PC-3 (cell line): ENCODE measurements around the gene TMEM163. TPM values are rescaled to one million over a fixed set of nuclear protein-coding genes. Genes with fewer than 3 reads are reported as not detected.

ENCODE experiments used
- ATAC-seq: fragments of 200-7000 bp; cut with Tn5 transposase; 2 replicates; pipeline ENCODE4 v1.9.1; 2020; ENCODE audit warnings: mild to moderate bottlenecking, moderate library complexity
- BruUV-seq: library from RNA; stranded (reverse); fragments of 400-500 nt; replicated peaks from 2 replicates; lab custom pipeline; 2021; lab: Mats Ljungman, UMichigan
- CTCF ChIA-PET: fragments of 300-600 bp; sonication (Branson Sonifier 250); formaldehyde crosslinking; loops from one replicate; lab custom pipeline; 2022; ENCODE audit warnings: antibody characterized with exemption; lab: Charles Lee
- POLR2A ChIA-PET: fragments of 300-600 bp; sonication (Branson Sonifier 250); formaldehyde crosslinking; loops from one replicate; lab custom pipeline; 2022; ENCODE audit warnings: antibody characterized with exemption; ENCODE audit not compliant: unreplicated experiment; lab: Charles Lee
- DNase-seq: peaks from one replicate; pipeline ENCODE4 v3.0.0-alpha.2; 2015
- H2AFZ ChIP-seq: fragments of 300-600 bp; sonication (generic); 2 replicates; pipeline ENCODE4 v1.6.0; 2016; ENCODE audit warnings: antibody characterized with exemption, low read length
- H3F3A ChIP-seq: fragments of 300-600 bp; sonication (generic); one replicate; pipeline ENCODE4 v1.6.0; 2017; ENCODE audit warnings: antibody characterized with exemption, low read length, control low read depth, mild to moderate bottlenecking; ENCODE audit not compliant: unreplicated experiment
- H3K27ac ChIP-seq: fragments of 300-600 bp; sonication (generic); 2 replicates; pipeline ENCODE4 v1.5.1; 2016; ENCODE audit warnings: mild to moderate bottlenecking, low read length
- H3K27me3 ChIP-seq: fragments of 300-600 bp; sonication (generic); 2 replicates; pipeline ENCODE4 v1.6.1; 2016; ENCODE audit warnings: low read length, mixed read lengths
- H3K36me3 ChIP-seq: fragments of 300-600 bp; sonication (generic); 2 replicates; pipeline ENCODE4 v1.6.1; 2016; ENCODE audit warnings: low read depth, mixed run types, low read length, mixed read lengths
- H3K4me1 ChIP-seq: fragments of 300-600 bp; sonication (generic); 2 replicates; pipeline ENCODE4 v1.5.1; 2016; ENCODE audit warnings: low read length; ENCODE audit not compliant: insufficient read depth
- H3K4me2 ChIP-seq: fragments of 300-600 bp; sonication (generic); 2 replicates; pipeline ENCODE4 v1.6.0; 2016; ENCODE audit warnings: low read length
- H3K4me3 ChIP-seq: fragments of 300-600 bp; sonication (generic); 2 replicates; pipeline ENCODE4 v1.5.1; 2016; ENCODE audit warnings: mild to moderate bottlenecking, low read length, mixed read lengths
- H3K79me2 ChIP-seq: fragments of 300-600 bp; sonication (generic); 2 replicates; pipeline ENCODE4 v1.6.1; 2017; ENCODE audit warnings: low read length, mixed read lengths
- H3K9ac ChIP-seq: fragments of 300-600 bp; sonication (generic); 2 replicates; pipeline ENCODE4 v1.6.0; 2016; ENCODE audit warnings: mild to moderate bottlenecking, low read length
- H3K9me2 ChIP-seq: fragments of 300-600 bp; sonication (generic); replicated peaks from 2 replicates; pipeline ENCODE4 v1.6.1; 2016; ENCODE audit warnings: mixed run types, low read length, mixed read lengths
- H3K9me3 ChIP-seq: fragments of 300-600 bp; sonication (generic); 2 replicates; pipeline ENCODE4 v1.6.1; 2016; ENCODE audit warnings: low read length, mixed read lengths
- H4K20me1 ChIP-seq: fragments of 300-600 bp; sonication (generic); 2 replicates; pipeline ENCODE4 v1.6.1; 2016; ENCODE audit warnings: low read length, mixed read lengths
- EZH2 ChIP-seq: fragments of 300-600 bp; sonication (generic); IDR thresholded peaks from one replicate; pipeline ENCODE4 v1.6.1; 2017; ENCODE audit warnings: antibody characterized with exemption, mild to moderate bottlenecking, low read length; ENCODE audit not compliant: unreplicated experiment
- EZH2phosphoT487 ChIP-seq: fragments of 300-600 bp; sonication (generic); IDR thresholded peaks from 2 replicates; pipeline ENCODE4 v1.6.1; 2018; ENCODE audit warnings: mild to moderate bottlenecking, antibody characterized with exemption, low read length, borderline replicate concordance
- intact Hi-C: fragments of 100-400 bp; cut with micrococcal nuclease; formaldehyde crosslinking; loops from 2 replicates; pipeline ENCODE4 v1.9.0; 2023
- total RNA-seq: library from RNA; depleted of rRNA; stranded (reverse); fragments of >200 nt; gene quantifications from 2 replicates; pipeline ENCODE4 v1.2.3, GENCODE V29; 2014
- TF ChIP-seq, protein P1 (sequence below): fragments of 300-600 bp; sonication (generic); conservative IDR thresholded peaks from 2 replicates; pipeline ENCODE4 v1.5.1; 2017; ENCODE audit warnings: antibody characterized with exemption, low read depth, mild to moderate bottlenecking, low read length

Gene TMEM163
- total RNA-seq, 1 experiment from 2014 or later = 0.47 TPM

DNA sequence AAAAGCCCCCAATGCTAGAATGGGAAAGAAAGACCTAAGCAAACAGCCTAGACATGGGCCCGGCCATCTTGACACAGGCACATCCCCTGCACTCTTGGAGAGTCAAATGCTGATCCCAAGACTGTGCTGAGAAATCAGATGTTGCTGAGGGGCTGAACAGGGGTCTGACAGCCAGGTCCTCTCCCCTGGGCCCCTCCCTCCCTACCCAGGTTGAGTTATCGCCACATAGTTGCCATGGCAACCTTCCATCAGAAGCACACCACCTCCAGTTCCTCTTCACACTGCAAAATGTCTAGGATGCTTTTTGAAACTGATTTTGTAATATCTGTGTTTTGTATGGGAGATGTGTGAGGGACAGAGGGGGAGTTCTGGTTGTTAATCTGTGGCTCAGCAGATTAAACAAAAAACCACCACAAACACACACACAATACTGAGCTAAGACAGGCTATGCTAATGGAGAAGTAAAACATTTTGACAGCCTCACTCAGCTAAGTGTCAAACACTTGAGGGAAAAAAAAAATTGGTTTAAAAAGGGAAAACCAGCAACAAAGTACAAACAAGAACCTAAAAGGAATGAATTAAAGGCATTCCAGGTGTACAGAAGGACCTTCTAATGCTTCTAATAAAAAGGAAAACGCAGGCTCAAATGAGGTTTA lies 88.2 kb downstream of the TMEM163 start:
- H3K27ac ChIP-seq = no peak overlapping the region
- ATAC-seq (no peak), DNase-seq (no peak)
- H3K36me3 ChIP-seq = no peaks in the 10 kb centered on the region
- H3K4me3 ChIP-seq = no peak overlapping the region
- H4K20me1 ChIP-seq = no peaks in the 10 kb centered on the region
- peaks cover 8% of the 10 kb centered on the region; the same call in 1 of the 2 replicates for H3K27me3 ChIP-seq
- no peak overlapping the region for H3K9ac ChIP-seq
- CTCF ChIA-PET = no interaction called here
- no peak for TF ChIP-seq EZH2phosphoT487
- TF ChIP-seq, protein P1, sequence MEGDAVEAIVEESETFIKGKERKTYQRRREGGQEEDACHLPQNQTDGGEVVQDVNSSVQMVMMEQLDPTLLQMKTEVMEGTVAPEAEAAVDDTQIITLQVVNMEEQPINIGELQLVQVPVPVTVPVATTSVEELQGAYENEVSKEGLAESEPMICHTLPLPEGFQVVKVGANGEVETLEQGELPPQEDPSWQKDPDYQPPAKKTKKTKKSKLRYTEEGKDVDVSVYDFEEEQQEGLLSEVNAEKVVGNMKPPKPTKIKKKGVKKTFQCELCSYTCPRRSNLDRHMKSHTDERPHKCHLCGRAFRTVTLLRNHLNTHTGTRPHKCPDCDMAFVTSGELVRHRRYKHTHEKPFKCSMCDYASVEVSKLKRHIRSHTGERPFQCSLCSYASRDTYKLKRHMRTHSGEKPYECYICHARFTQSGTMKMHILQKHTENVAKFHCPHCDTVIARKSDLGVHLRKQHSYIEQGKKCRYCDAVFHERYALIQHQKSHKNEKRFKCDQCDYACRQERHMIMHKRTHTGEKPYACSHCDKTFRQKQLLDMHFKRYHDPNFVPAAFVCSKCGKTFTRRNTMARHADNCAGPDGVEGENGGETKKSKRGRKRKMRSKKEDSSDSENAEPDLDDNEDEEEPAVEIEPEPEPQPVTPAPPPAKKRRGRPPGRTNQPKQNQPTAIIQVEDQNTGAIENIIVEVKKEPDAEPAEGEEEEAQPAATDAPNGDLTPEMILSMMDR = no peak
- TF ChIP-seq EZH2 = no peak
- POLR2A ChIA-PET = no interaction called here
- no peak overlapping the region for H2AFZ ChIP-seq
- no peak overlapping the region for H3K4me2 ChIP-seq
- H3K9me3 ChIP-seq = no peaks in the 10 kb centered on the region
- H3K9me2 ChIP-seq = 0 out of 2 replicates have a peak, but pooled peaks cover 3% of the 10 kb centered on the region
- H3K79me2 ChIP-seq = no peaks in the 10 kb centered on the region
- intact Hi-C loops = no loop called here
- H3F3A ChIP-seq = no peaks in the 10 kb centered on the region
- H3K4me1 ChIP-seq = no peaks in the 10 kb centered on the region
- BruUV-seq = no TSS peak

DNA sequence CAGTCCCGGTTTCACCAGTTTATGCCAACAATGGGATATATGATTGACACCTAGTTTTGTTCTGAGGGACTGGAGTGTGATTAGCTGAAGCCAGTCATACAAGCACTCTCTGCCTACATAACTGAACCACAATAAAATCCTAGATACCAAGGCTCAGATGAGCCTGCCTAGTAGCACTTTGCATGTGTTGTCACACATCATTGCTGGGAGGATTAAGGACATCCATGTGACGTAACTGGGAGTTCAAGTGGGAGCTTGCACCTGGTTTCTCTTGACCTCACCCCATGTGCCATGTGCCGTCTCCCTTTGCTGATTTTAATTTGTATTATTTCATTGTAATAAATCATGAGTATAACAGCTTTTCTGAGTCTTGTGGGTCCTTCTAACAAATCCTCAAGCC lies 90.3 kb downstream of the TMEM163 start:
- H4K20me1 ChIP-seq = no peaks in the 10 kb centered on the region
- H3K9me2 ChIP-seq = no peaks in the 10 kb centered on the region
- BruUV-seq = no TSS peak
- DNase-seq = no peak
- peaks cover 8% of the 10 kb centered on the region; the same call in 1 of the 2 replicates for H3K27me3 ChIP-seq
- H3K9ac ChIP-seq = no peak overlapping the region
- no peaks in the 10 kb centered on the region for H3K4me1 ChIP-seq
- H3K4me3 ChIP-seq = no peak overlapping the region
- H3K36me3 ChIP-seq = no peaks in the 10 kb centered on the region
- no peak overlapping the region for H3K4me2 ChIP-seq
- no peak overlapping the region for H2AFZ ChIP-seq
- H3F3A ChIP-seq = no peaks in the 10 kb centered on the region
- ChIA-PET CTCF (no interaction called here), POLR2A (no interaction called here)
- no peaks in the 10 kb centered on the region for H3K9me3 ChIP-seq
- no peaks in the 10 kb centered on the region for H3K79me2 ChIP-seq
- no peak for ATAC-seq
- intact Hi-C loops = no loop called here
- H3K27ac ChIP-seq = no peak overlapping the region
- no peak for TF ChIP-seq EZH2phosphoT487
- TF ChIP-seq, protein P1 = no peak
- TF ChIP-seq EZH2 = no peak

DNA sequence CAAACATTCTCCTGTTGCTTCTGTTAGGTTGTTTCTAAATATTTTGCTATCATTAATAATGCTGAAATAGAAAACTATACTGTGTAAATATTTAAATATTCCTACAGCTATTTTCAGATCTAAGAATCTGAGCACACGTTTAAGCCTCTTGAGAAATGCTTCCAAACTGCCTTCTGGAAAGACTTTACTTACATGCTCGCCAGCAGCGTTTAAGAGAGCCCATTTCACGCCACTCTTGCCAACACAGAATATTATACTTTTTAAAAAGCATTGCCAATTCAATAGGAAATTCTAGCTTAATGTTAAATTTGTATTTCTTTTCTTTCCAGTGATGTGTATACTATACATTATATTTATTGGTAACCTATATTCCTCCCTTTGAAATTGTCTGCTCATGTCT lies 92.0 kb downstream of the TMEM163 start:
- Histone ChIP-seq H3F3A (no peaks in the 10 kb centered on the region), H3K9ac (no peak overlapping the region), H3K4me1 (no peaks in the 10 kb centered on the region), H4K20me1 (no peaks in the 10 kb centered on the region), H2AFZ (no peak overlapping the region), H3K4me3 (no peak overlapping the region), H3K79me2 (no peaks in the 10 kb centered on the region), H3K9me3 (no peaks in the 10 kb centered on the region), H3K9me2 (no peaks in the 10 kb centered on the region), H3K36me3 (no peaks in the 10 kb centered on the region), H3K4me2 (no peak overlapping the region), H3K27me3 (peaks cover 8% of the 10 kb centered on the region; the same call in 1 of the 2 replicates), H3K27ac (no peak overlapping the region)
- intact Hi-C loops = no loop called here
- ChIA-PET CTCF (no interaction called here), POLR2A (no interaction called here)
- DNase-seq (no peak), ATAC-seq (no peak)
- no TSS peak for BruUV-seq
- no peak for TF ChIP-seq EZH2
- TF ChIP-seq, protein P1 = no peak
- TF ChIP-seq EZH2phosphoT487 = no peak
